ENCODE results near the gene SORCS1. TPM values are rescaled to one million over a fixed set of nuclear protein-coding genes. Genes with fewer than 3 reads are reported as not detected.

SORCS1 gene
- polyA plus RNA-seq, 1 donor (not counting 4 experiments of a cell fraction or from before 2014, with no cell fraction given): not detected

DNA sequence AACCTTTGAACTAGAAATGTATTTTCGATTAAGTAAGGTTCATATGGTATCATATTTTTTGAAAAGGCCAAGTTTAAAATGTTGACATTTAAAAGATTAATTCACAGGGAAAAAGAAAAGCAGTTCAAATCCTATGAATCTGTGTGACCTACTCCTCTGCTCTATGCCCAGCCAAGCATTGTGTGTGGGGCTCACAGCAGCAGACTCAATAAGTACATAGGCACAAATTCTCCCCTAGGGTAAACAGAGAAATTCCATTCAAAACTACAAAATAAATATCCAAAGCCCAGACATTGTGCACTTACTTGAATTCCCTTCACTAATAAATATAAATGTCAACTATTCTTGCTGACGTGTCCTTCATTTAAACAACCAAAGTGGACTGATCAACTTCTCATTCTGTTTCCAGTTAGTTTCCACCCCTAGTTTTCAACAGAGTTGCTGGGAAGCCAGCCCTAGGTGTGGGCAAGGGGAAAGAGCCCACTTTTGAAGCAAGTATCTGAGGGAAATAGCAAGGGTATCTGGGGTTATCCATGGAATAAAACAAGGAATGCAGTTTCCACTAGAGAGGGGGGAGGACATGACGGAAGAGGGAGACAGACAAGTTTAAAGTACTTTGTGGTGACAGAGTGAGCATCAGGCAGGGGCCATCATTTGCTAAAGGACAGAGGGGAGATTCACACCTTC, 533.3 kb downstream of the SORCS1 start:
- Histone ChIP-seq H3K9me1 (ENCODE audit: control insufficient read depth, extremely low read depth, insufficient read depth, low read length) (no peaks in the 10 kb centered on the region), H3K4me2 (ENCODE audit: control insufficient read depth, extremely low read depth, insufficient read depth, low read depth, low read length) (no peak overlapping the region), H4K20me1 (ENCODE audit: control insufficient read depth, extremely low read depth, insufficient read depth, low read length) (no peaks in the 10 kb centered on the region), H2AFZ (ENCODE audit: control insufficient read depth, low read length) (no peak overlapping the region), H3K9ac (ENCODE audit: control insufficient read depth, extremely low read depth, insufficient read depth, low read length) (no peak overlapping the region), H3K27ac (ENCODE audit: control insufficient read depth, insufficient read depth, low read length) (no peak overlapping the region), H3K9me3 (ENCODE audit: control insufficient read depth, low read depth, low read length) (no peaks in the 10 kb centered on the region), H3K4me3 (ENCODE audit: control insufficient read depth in 2 of 3, extremely low read depth in 1 of 3, insufficient read depth in 2 of 3, low read depth in 1 of 3, low read length in 3 of 3) (no peak overlapping the region), H3K27me3 (ENCODE audit: control insufficient read depth, extremely low read depth, insufficient read depth, low read length) (no peaks in the 10 kb centered on the region), H3K36me3 (ENCODE audit: control insufficient read depth in 2 of 2, extremely low read depth in 1 of 2, insufficient read depth in 2 of 2, low read length in 2 of 2) (no peaks in the 10 kb centered on the region), H3K79me2 (ENCODE audit: control insufficient read depth, insufficient read depth, low read length) (no peaks in the 10 kb centered on the region), H3K4me1 (ENCODE audit: control insufficient read depth, extremely low read depth, insufficient read depth, low read length) (peaks cover 2% of the 10 kb centered on the region)
- TF ChIP-seq EZH2 (IDR thresholded peaks at IDR 0.05; ENCODE audit: low read length): no peak
- TF ChIP-seq, protein P1, sequence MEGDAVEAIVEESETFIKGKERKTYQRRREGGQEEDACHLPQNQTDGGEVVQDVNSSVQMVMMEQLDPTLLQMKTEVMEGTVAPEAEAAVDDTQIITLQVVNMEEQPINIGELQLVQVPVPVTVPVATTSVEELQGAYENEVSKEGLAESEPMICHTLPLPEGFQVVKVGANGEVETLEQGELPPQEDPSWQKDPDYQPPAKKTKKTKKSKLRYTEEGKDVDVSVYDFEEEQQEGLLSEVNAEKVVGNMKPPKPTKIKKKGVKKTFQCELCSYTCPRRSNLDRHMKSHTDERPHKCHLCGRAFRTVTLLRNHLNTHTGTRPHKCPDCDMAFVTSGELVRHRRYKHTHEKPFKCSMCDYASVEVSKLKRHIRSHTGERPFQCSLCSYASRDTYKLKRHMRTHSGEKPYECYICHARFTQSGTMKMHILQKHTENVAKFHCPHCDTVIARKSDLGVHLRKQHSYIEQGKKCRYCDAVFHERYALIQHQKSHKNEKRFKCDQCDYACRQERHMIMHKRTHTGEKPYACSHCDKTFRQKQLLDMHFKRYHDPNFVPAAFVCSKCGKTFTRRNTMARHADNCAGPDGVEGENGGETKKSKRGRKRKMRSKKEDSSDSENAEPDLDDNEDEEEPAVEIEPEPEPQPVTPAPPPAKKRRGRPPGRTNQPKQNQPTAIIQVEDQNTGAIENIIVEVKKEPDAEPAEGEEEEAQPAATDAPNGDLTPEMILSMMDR (optimal IDR thresholded peaks at IDR 0.05 in 1 of 3, IDR thresholded peaks at IDR 0.05 in 1 of 3, conservative IDR thresholded peaks at IDR 0.05 in 1 of 3; ENCODE audit: extremely low read depth in 1 of 3, insufficient read depth in 2 of 3, low read length in 3 of 3): no peak
- no peak for DNase-seq (ENCODE audit: low read depth, low spot score)
- dilution Hi-C loops (cut with MboI; ENCODE audit: extremely low pct_ligation_motif_present, low sequenced_read_pairs): no loop called here
- no peak for FAIRE-seq

GRCh38 chr10:106626371-106626770, 538.1 kb downstream of the SORCS1 start:
- H3K79me2 ChIP-seq (ENCODE audit: control insufficient read depth, insufficient read depth, low read length): no peaks in the 10 kb centered on the region
- dilution Hi-C loops (cut with MboI; ENCODE audit: extremely low pct_ligation_motif_present, low sequenced_read_pairs): no loop called here
- no peaks in the 10 kb centered on the region for H3K9me3 ChIP-seq (ENCODE audit: control insufficient read depth, low read depth, low read length)
- H3K27me3 ChIP-seq (ENCODE audit: control insufficient read depth, extremely low read depth, insufficient read depth, low read length): no peaks in the 10 kb centered on the region
- no peaks in the 10 kb centered on the region for H4K20me1 ChIP-seq (ENCODE audit: control insufficient read depth, extremely low read depth, insufficient read depth, low read length)
- no peak overlapping the region for H2AFZ ChIP-seq (ENCODE audit: control insufficient read depth, low read length)
- no peak overlapping the region for H3K9ac ChIP-seq (ENCODE audit: control insufficient read depth, extremely low read depth, insufficient read depth, low read length)
- DNase-seq (ENCODE audit: low read depth, low spot score) (no peak), FAIRE-seq (no peak)
- TF ChIP-seq, protein P1 (optimal IDR thresholded peaks at IDR 0.05 in 1 of 3, IDR thresholded peaks at IDR 0.05 in 1 of 3, conservative IDR thresholded peaks at IDR 0.05 in 1 of 3; ENCODE audit: extremely low read depth in 1 of 3, insufficient read depth in 2 of 3, low read length in 3 of 3): no peak
- no peak for TF ChIP-seq EZH2 (IDR thresholded peaks at IDR 0.05; ENCODE audit: low read length)
- H3K4me2 ChIP-seq (ENCODE audit: control insufficient read depth, extremely low read depth, insufficient read depth, low read depth, low read length): no peak overlapping the region
- H3K36me3 ChIP-seq (ENCODE audit: control insufficient read depth in 2 of 2, extremely low read depth in 1 of 2, insufficient read depth in 2 of 2, low read length in 2 of 2): no peaks in the 10 kb centered on the region
- H3K4me3 ChIP-seq (ENCODE audit: control insufficient read depth in 2 of 3, extremely low read depth in 1 of 3, insufficient read depth in 2 of 3, low read depth in 1 of 3, low read length in 3 of 3): no peak overlapping the region
- no peak overlapping the region for H3K27ac ChIP-seq (ENCODE audit: control insufficient read depth, insufficient read depth, low read length)
- peaks cover 2% of the 10 kb centered on the region for H3K4me1 ChIP-seq (ENCODE audit: control insufficient read depth, extremely low read depth, insufficient read depth, low read length)
- H3K9me1 ChIP-seq (ENCODE audit: control insufficient read depth, extremely low read depth, insufficient read depth, low read length): no peaks in the 10 kb centered on the region

Measured in keratinocyte (primary cell).